Stomach (tissue), 4 donors: ENCODE measurements around the gene GNAT2.

Experiments used
- POLR2AphosphoS5 ChIP-seq, 3 donors: sonication (generic); formaldehyde crosslinking; IDR thresholded peaks; one replicate each; pipeline ENCODE4 v1.6.1; 2016; ENCODE audit warnings: antibody characterized with exemption in 3 of 3
- TF ChIP-seq, protein P1 (sequence below), 7 experiments: fragments of 450-650 bp in 4 of 7; fragments of 200-600 bp in 3 of 7; sonication (generic) in 3 of 7; IDR thresholded peaks; one replicate each; pipeline ENCODE4 v1.5.1; 2016 to 2019; ENCODE audit warnings: antibody characterized with exemption in 7 of 7, control low read depth in 2 of 7, mild to moderate bottlenecking in 1 of 7

- TF ChIP-seq, protein P1, sequence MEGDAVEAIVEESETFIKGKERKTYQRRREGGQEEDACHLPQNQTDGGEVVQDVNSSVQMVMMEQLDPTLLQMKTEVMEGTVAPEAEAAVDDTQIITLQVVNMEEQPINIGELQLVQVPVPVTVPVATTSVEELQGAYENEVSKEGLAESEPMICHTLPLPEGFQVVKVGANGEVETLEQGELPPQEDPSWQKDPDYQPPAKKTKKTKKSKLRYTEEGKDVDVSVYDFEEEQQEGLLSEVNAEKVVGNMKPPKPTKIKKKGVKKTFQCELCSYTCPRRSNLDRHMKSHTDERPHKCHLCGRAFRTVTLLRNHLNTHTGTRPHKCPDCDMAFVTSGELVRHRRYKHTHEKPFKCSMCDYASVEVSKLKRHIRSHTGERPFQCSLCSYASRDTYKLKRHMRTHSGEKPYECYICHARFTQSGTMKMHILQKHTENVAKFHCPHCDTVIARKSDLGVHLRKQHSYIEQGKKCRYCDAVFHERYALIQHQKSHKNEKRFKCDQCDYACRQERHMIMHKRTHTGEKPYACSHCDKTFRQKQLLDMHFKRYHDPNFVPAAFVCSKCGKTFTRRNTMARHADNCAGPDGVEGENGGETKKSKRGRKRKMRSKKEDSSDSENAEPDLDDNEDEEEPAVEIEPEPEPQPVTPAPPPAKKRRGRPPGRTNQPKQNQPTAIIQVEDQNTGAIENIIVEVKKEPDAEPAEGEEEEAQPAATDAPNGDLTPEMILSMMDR (IDR thresholded peaks at IDR 0.05) = no peak
- no peak for TF ChIP-seq POLR2AphosphoS5 (IDR thresholded peaks at IDR 0.05)
Measured at GRCh38 chr1:109620401-109620791, 980 bp upstream of the GNAT2 start.
